ENCODE results near the gene PCNX2.

Gene PCNX2, protein sequence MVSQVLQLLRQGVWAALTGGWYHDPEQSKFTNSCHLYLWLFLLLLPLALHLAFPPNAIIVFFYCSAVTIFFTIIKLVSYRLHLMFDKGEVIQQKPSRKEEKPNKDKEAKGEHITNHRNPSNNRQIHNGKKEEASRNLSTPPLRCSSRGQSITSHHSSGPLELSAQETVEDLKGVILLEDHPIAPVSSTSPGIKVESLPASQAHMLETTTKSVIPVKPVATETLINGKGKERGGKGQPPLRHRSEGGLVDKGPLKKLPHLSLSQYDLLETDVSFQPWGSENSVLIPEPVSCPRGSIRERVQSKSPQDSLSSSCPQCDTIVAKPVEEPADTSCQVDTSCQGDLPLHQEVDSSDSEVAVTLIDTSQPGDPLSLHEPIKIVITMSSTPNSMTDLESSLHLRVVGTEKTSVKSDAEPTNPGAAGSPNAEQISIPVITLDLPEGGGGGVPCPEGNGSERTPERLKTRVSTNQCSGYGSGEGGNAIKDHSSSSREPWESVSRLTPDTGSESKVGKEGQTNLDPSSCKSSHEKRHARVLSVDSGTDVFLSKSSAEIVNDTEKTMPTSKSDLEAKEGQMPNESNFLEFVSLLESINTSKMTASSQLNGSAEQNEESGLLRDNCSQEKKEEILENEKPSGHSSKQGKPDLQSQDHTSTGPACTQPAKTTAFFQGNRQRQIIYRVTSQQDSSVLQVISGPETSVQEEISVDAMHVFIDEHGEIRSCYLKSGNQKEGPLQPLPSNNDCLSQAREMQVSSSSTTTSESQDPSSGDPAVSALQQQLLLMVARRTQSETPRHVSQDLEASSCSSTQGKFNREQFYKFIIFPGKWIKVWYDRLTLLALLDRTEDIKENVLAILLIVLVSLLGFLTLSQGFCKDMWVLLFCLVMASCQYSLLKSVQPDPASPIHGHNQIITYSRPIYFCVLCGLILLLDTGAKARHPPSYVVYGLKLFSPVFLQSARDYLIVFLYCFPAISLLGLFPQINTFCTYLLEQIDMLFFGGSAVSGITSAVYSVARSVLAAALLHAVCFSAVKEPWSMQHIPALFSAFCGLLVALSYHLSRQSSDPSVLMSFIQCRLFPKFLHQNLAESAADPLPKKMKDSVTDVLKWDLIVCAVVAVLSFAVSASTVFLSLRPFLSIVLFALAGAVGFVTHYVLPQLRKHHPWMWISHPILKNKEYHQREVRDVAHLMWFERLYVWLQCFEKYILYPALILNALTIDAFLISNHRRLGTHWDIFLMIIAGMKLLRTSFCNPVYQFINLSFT (N-terminal part only)

DNA sequence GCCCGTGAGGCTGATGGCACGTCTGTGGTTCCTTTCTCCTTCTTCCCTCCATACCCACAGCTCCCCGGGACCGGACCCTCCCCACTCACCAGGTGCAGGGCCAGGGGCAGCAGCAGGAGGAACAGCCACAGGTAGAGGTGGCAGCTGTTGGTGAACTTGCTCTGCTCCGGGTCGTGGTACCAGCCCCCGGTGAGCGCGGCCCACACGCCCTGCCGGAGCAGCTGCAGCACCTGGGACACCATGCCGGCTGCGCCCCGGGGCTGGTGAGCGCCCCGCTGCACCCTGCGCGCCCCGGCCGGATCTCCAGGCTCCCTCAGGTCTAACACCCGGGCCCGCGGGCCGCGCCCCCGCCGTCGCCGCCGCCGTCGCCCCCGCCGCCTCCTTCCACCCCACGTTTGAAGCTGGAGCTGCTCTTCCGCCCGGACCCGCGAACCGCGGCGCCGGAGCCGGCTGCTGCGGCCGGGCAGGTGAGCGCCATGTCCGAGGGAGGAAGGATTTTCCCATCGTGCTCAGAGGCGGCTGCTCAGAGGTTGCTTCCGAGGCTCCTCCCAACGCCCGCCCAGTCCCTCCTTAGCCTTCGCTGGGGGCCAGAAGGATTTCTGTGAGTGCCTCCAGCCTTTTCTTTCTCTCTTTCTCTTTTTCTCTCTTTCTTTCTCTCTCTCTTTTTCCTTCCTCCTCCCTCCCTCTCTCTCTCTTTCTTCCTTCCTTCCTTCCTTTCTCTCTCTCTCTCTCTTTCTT, at the start of gene PCNX2:
TSS of gene PCNX2 (minus strand) at position 489 of the 738 bp plus-strand sequence. CDS start at position 242, 247 bp downstream.
- DNase-seq = peak; percentile 31

DNA sequence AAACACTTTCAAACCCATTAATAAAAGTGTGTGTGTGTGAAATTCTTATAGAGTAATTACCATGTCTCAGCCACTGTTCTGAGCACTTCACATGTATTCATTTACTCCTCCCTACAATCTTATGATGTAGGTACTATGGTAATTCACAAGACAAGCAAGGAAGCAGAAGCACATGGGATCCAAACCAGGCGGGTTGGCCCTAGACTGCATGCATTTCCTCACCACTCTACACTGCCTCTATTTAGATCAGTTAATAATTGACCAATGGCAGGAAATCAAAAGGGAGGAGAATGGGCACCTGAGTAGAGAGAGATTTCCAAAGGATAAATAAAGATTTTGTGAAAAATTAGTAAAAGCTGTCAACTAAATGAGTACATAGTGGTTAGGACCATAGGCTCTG, 47.7 kb upstream of the PCNX2 start:
- no peak for DNase-seq

DNA sequence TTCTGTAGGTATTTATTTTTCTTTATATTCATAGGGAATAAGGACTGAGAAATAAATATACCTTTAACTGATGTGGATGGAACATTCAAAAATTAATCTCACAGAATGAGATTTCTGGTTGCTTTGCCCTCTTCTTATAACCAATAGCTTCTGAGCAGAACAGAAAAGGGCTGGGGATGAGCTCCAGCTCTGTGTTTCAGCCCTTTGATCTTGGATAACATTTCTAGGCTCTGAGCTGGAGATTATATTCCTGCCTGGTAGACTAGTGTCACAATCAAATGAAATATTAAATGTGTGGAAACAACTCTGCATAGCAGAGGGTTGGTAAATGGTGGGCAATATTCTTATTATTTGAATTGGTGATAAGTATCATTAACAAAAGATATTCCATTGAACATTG, 46.6 kb upstream of the PCNX2 start:
- DNase-seq = no peak

DNA sequence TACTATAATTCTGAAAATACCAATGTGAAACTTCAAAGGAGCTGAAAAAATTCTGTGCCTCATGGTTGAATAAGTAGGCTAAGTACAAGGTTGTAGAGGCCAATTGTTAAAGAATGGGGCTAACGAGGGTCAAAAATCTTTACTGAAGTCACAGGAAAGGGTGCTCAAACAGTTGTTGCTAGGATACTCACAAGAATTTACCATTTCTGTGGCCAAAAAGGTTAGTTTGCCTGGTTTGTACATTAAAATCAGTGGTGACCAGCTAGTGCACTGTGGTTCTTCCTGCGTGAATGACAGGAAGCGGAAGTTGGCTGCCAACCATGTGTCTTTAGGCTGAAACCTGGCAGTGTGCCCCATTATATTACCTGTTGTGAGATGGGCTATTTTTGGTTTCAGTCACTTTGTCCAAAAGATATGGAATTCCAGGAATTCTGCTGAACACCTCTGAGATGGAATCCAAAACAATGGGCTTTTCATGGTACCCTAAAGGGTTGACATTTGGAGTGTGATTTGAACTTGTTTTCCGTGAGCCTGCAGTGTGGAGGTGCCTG, 45.5 kb upstream of the PCNX2 start:
- no peak for DNase-seq

DNA sequence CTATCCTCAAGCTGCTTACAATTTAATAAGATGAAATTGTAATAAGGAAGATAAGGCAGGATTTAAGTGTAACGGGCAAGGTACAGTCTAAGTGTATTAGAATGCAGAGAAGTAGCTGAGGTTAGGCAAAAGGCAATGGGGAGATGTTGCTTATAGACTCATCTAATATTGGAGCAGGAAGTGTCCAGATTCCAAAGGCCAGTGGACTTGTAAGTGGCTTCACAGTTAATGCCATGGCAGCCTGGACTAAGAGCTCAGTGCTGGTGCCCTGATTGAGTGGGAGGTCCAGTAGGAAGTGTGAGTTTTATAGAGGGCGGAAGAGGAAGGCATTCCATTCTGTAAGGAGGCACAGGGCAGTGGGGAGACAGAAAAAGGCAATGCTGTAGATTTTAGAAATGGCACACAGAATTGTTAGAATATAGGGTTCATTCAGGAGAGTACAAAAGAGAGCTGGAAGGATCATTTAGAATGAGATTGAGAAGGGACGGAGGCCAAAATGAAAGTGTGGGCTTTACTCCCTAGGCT, 44.6 kb upstream of the PCNX2 start:
- DNase-seq = no peak

DNA sequence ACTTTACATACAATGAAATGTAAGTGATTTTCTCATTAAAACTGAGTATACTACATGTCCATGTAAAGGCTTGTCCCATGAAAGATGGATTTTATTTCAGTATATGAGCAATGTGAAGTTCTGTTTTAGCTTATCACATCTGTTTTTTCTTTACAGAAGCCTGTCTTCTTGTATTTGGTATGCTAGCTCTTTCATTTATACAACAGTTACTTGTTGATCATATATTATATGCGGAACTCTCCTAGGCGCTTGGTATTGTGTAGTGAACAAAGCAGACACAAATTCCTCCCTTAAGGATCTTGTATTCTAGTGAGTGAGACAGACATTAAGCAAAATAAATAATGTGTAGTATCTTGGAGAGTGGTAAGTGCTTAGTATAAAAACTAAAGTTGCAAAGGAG, 42.6 kb upstream of the PCNX2 start:
- no peak for DNase-seq

DNA sequence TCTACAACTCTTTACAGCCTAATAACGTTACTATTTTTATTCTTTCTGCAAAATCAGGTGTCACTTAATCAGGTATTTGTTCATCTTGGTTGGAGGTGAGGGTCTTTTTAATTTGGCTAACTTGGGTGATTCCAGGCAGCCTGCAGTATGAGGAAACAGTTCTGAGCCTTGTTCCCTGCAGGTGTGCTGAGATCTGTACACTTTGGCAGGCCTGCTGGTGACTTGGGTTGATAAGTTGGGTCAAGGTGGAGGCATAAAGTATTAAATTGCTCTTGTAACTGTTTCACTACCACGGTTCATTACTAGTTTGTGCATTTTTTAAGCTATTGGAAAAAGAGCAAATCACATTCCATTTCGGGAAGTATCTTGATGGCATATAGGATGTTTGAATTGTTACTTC, 42.0 kb upstream of the PCNX2 start:
- no peak for DNase-seq

DNA sequence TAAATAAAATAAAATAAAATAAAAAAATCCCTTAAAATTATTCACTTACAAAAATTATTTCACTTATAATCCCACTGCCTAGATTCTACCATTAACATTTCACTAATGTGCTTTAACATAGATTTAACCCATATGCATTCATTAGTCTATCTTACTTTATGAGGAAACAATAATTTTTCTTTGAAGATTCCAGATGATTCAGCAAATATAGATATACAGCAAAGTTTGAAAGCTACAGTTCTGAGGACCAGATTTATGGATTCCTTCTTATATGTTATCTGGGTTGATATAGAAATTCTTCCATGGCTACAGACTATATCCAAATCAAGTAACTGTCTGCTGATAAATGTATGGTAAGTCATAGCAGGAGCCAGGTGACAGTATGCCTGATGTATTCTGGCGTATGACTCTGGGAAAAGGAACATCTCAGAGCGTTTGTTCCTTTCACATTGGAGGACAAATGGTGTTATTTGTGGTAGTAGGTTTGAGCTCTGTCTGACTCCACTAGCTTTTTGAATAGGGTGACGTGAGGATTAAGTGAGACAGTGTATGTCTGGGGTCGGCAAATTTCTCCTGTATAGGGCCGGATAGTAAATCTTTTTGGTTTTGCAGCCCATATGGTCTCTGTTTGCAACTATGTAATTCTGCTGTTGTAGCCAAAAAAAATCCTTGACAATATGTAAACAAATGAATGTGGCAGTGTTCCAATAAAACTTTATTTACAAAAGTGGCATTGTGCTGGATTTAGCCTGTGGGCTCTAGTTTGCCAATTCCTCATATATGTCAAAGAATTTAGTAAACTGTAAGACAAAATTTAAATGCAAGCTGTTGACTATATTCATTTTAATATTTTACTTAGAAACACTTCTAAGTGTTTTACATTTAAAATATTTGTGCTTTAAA, 41.3 kb upstream of the PCNX2 start:
- no peak for DNase-seq

DNA sequence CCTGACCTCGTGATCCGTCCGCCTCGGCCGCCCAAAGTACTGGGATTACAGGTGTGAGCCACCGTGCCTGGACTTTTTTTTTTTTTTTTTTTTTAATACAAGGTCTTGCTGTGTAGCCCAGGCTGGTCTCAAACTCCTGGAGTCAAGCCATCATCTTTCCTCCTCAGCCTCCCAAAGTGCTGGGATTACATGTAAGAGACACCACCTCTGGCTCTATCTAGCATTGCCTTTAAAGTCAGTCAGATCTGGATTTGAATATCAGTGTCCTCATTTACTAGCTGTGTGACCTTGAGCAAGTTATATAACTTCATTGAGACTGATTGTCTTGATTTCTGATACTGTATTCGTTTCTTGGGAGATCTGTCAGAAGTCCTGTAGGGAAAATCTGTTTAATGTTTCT, 38.6 kb upstream of the PCNX2 start:
- no peak for DNase-seq

DNA sequence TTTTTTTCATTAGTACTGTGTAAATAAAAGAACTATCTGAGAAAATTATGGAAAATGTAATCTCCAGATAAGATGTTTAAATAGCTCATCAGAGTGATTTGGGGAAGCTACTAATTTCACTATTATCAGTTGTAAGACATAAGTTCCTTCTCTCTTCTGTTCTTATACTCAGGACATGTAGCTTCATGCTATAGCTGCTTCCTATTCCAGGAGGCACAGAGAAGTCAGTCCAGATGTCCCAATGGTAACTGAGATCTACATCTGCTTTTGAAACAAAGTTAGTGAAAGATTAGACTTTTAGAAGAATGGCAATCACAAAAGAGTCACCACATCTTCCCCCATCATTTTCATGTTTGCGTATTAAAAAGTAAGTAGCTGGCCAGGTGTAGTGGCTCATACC, 37.6 kb upstream of the PCNX2 start:
- DNase-seq = no peak

DNA sequence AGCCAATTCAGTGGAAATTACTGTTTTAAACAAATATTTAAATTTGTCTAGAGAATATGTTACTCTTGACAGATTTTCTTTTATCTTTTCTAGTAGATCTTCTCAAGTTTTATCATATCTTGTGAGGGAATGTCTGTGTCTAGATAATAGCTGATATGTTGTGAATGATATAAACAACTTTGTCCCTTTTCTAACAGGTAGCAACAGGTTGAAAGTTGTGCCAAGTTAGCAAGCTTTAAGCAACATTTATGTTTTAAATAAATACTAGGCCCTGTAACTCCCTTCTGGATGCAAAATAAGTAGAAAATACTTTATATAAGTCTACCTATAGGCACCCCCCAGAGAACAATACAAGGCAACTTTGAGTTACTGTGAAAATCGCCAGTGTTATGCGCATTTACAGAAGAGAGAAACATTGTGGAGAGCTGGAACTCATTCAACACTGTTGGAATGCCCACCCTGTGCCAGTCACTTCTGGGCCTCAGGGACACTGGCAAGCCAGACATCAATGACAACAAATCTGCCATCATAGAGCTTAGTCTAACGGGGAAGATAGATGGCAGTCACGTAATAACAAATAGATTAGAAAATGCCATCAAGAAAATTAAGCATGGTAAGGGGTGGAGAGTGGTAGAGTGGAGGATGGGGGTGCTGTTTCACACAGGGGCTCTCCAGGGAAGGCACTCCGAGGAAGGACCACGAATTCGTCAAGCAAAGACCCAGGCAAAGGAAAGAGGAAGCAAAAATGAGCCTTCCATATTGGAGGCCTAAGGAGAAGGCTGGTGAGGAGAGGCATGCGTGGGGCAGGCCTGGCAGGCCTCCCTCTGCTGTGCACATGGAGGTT, 36.4 kb upstream of the PCNX2 start:
- DNase-seq = no peak

DNA sequence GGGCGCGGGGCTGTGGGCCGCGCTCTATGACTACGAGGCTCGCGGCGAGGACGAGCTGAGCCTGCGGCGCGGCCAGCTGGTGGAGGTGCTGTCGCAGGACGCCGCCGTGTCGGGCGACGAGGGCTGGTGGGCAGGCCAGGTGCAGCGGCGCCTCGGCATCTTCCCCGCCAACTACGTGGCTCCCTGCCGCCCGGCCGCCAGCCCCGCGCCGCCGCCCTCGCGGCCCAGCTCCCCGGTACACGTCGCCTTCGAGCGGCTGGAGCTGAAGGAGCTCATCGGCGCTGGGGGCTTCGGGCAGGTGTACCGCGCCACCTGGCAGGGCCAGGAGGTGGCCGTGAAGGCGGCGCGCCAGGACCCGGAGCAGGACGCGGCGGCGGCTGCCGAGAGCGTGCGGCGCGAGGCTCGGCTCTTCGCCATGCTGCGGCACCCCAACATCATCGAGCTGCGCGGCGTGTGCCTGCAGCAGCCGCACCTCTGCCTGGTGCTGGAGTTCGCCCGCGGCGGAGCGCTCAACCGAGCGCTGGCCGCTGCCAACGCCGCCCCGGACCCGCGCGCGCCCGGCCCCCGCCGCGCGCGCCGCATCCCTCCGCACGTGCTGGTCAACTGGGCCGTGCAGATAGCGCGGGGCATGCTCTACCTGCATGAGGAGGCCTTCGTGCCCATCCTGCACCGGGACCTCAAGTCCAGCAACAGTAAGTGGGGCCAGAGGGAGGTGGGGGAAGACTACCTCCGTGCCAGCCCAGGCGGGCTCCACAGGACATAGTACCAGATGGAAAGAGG, 32.8 kb upstream of the PCNX2 start:
- DNase-seq = no peak

DNA sequence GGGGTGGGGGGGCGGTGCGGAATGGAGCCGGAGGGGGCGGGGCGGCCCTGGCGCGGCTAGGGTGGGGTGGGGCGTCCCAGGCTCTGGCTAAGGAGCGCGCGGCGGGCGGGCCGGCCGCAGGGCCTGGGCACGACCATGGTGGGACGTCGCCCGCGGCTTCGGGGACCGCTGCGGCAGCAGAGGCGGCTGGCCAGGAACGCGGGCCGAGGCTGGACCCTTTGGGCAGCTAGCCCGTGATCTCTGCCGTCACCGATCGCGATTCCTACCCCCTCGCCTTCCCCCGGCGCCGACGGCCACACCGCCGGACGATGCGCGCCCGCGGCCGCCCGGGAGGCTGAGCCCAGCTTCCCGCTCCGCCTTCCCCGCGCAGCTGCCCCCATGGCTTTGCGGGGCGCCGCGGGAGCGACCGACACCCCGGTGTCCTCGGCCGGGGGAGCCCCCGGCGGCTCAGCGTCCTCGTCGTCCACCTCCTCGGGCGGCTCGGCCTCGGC, 32.2 kb upstream of the PCNX2 start, which contains the start of gene MAP3K21:
TSS of gene MAP3K21 (plus strand) at position 74 of the 491 bp plus-strand sequence. CDS start at position 379, 305 bp downstream.
- DNase-seq = no peak

DNA sequence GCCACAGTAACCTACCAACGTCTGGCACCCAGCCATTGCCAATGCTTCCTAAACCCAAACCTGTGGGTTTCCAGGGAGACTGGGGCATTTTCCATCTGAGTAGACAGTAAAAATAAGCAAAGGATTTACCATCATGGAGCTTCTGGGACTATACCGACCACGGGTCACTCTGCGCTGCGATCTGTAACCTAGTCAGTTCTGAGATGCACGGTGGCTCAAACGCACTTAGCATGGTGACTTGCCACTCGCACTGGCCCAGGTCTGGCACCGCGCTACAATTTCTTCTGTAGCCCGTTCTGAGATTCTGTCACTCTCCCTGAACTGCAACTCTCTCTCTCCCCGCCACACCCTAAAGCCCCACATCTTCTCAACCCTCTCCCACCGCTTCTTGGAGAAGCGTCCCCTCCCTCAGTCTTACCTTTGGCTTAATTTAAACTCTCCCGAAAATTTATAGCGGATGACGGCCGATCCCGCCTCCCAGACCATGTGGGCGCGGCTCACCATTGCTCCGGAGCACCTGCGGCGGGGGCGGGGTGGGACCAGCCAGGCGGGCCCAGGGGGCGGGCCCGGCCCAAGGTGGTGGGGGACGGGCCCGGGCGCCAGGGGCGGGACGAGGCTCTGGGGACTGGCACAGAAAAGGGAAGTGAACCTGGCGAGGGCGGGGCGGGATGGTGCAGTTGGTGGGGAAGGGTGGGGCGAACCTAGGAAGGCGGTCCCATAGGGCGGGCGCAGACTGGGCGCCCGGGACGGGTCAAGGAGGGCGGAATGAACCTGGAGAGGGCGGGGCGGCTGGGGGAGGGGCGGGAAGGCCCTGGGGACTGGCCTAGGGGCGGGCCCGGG, 31.5 kb upstream of the PCNX2 start:
- DNase-seq = peak; percentile 73

DNA sequence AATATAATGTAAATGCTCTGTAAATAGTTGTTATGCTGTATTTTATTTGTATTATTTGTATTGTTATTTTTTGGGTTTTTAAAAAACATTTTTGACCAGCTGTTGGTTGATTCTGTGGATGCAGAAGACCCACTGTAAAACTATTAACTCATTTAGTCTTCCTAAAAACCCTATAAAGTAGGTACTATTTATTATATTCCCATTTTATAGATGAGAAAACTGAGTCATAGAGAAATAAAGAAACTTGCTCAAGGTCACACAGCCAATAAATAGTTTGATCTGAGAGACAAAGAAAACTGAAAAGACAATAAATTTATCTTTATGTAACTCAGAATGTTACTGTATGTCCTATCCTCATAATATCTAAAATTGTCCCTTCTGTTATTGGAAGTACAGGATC, 30.8 kb upstream of the PCNX2 start:
- no peak for DNase-seq

DNA sequence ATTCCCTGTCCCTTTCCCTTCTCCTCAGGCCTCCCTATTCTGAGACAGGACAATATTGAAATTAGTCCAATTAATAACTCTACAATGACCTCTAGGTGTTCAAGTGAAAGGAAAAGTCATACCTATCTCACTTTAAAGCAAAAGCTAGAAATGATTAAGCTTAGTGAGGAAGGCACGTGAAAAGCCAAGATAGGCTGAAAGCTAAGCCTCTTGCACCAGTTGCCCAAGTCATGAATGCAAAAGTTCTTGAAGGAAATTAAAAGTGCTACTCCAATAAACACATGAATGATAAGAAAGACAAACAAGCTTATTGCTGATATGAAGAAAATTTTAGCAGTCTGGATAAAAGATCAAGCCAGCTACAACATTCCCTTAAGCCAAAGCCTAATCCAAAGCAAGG, 28.2 kb upstream of the PCNX2 start:
- DNase-seq = no peak

DNA sequence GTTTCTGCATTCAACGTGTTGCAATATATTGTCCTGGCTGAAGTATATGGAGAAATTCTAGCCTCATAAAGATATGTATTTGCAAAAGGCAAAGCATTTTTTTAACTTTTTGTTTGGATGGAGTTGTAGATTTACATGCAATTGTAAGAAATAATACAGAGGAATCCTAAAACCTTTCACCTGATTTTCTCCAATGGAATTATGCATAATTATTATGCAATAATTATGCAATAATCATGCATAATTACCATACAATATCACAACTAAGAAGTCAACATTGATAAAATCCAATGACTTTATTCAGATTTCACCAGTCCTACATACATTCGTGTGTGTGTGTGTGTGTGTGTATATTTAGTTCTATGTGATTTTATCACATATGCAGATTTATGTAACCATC, 24.5 kb upstream of the PCNX2 start:
- DNase-seq = no peak

DNA sequence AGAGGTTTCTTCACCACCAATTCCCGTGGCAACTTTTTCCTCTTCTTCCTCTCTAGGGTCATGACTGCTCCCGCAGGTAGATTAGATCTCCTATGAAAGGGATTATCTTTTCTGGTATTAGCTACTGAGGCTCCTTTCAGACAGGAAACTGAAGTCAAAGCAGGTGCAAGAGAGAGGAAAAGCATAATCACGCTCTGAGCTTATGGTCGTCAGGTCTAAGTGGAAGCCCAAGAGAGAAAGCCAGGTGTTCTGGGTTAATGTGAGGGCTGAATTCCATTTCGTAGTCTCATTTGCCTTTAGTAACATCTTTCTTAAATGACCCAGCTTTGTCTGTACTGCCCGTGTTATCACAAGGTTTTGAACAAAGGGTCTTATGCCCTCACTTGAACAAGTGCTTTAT, 23.7 kb upstream of the PCNX2 start:
- no peak for DNase-seq
